Measurements from ENCODE around the gene VMA21. TPM values are rescaled to one million over a fixed set of nuclear protein-coding genes. Genes with fewer than 3 reads are reported as not detected.

The VMA21 gene
- total RNA-seq, 1 donor from 2014 or later: 21.6 TPM

DNA sequence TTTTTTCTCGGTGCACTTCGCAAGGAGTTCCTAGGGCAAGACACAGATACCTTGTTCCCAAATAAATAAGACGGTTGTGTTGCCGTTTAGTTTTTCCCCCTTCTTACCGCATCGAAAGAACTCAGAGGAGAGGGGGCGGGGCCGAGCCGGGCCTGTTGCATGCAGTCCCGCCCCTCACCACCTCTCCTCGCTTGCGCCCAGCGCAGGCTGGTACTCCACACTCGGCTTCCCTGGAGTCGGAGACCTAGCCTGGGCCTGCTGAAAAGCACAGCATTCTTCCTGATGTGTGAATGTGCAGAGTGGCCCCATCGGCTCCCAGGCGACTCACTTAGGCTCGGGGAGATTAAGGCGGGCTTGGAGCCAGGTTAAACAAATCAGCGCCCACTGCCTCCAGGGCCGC is 26.1 kb upstream of the VMA21 start:
- no peak for TF ChIP-seq POLR2A (IDR thresholded peaks at IDR 0.05)
- TF ChIP-seq CTCF (IDR thresholded peaks at IDR 0.05): no peak
- no peak for TF ChIP-seq POLR2AphosphoS5 (IDR thresholded peaks at IDR 0.05; ENCODE audit: insufficient read depth in 1 of 2, low read depth in 1 of 2)
- Histone ChIP-seq H3K4me1 (no peaks in the 10 kb centered on the region), H3K27ac (no peak overlapping the region), H3K27me3 (no peaks in the 10 kb centered on the region), H3K9me3 (no peaks in the 10 kb centered on the region), H3K36me3 (no peaks in the 10 kb centered on the region), H3K4me3 (no peak overlapping the region)
- no peak for DNase-seq (ENCODE audit: extremely low spot score in 2 of 2)
- intact Hi-C loops (cut with DNase I): no loop called here

DNA sequence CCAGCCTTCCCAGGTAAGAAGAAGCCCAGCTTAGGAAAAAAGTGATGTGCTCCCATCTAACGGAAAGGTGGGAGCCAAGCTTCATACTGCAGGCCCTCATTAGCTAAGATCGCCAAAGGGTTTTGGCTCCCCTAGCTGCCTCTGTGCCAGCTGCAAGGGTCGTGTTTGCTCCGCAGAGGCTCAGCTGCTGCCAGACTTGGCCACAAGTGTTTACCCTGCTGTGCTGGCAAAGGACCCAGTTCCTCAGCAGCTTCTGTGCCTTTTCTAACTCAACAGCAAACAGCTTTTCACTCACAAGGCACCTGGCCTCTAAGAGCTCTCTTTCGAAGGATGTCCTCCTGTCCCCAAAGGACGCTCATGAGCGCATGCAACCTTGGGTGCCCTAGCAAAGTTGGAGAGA is 12.2 kb upstream of the VMA21 start:
- Histone ChIP-seq H3K27me3 (no peaks in the 10 kb centered on the region), H3K4me3 (no peak overlapping the region), H3K27ac (no peak overlapping the region), H3K36me3 (no peaks in the 10 kb centered on the region), H3K9me3 (no peaks in the 10 kb centered on the region), H3K4me1 (no peaks in the 10 kb centered on the region)
- DNase-seq (ENCODE audit: extremely low spot score in 2 of 2): no peak
- no peak for TF ChIP-seq POLR2AphosphoS5 (IDR thresholded peaks at IDR 0.05; ENCODE audit: insufficient read depth in 1 of 2, low read depth in 1 of 2)
- no peak for TF ChIP-seq POLR2A (IDR thresholded peaks at IDR 0.05)
- no peak for TF ChIP-seq CTCF (IDR thresholded peaks at IDR 0.05)
- intact Hi-C loops (cut with DNase I): no loop called here

- no peak for TF ChIP-seq POLR2AphosphoS5 (IDR thresholded peaks at IDR 0.05; ENCODE audit: insufficient read depth in 1 of 2, low read depth in 1 of 2)
- TF ChIP-seq POLR2A (IDR thresholded peaks at IDR 0.05): no peak
- TF ChIP-seq CTCF (IDR thresholded peaks at IDR 0.05): no peak
- Histone ChIP-seq H3K27me3 (no peaks in the 10 kb centered on the region), H3K4me3 (no peak overlapping the region), H3K36me3 (no peaks in the 10 kb centered on the region), H3K4me1 (no peaks in the 10 kb centered on the region), H3K9me3 (no peaks in the 10 kb centered on the region), H3K27ac (no peak overlapping the region)
- DNase-seq (ENCODE audit: extremely low spot score in 2 of 2): no peak
- intact Hi-C loops (cut with DNase I): no loop called here
Measured at GRCh38 chrX:151386838-151387459, 10.1 kb upstream of the VMA21 start.

DNA sequence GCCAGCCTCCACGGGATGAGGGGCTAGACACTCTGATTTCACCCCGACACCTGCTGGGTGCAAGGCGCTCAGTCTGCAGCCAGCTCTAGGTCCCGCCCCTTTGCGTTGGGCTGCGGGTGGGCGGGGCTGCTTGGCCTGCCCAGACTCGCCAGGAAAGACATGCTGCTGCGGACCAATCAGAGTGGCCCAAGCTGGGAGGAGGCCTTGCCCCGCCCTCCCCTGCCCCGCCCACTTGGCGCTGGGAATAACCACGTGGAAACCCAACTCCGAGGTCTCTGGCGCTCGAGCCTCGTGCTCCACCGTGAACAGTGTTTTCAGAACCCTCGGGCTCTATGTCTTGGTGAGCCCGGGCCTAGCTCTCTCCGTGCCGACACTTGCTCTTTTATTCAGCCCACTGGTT is 5.3 kb upstream of the VMA21 start:
- H3K36me3 ChIP-seq: no peaks in the 10 kb centered on the region
- H3K4me3 ChIP-seq: no peak overlapping the region
- intact Hi-C loops (cut with DNase I): no loop called here
- H3K27me3 ChIP-seq: no peaks in the 10 kb centered on the region
- TF ChIP-seq CTCF (IDR thresholded peaks at IDR 0.05): no peak
- H3K9me3 ChIP-seq: no peaks in the 10 kb centered on the region
- no peak overlapping the region for H3K27ac ChIP-seq
- peaks cover 10% of the 10 kb centered on the region for H3K4me1 ChIP-seq
- no peak for DNase-seq (ENCODE audit: extremely low spot score in 2 of 2)

DNA sequence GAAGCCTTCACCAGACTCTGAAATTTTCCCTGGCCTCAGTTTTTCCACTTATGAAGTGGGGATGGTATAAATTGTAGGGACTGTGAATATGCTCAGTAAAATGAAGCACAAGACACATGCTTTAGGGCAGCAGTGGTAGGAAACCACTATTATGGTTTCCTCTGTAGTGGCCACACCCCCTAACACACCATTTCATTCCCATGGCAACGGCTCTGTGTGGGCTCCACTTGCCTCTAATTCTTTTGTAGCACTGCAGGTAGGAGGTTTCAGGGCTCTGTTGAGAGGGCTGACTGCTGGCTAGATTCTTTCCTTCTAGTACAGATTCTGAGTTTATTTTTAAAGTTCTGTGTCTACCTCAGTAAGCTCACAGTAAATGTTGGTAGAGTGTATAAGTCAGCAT is 3.5 kb upstream of the VMA21 start:
- Histone ChIP-seq H3K9me3 (no peaks in the 10 kb centered on the region), H3K27me3 (no peaks in the 10 kb centered on the region), H3K4me1 (peaks cover 11% of the 10 kb centered on the region), H3K36me3 (no peaks in the 10 kb centered on the region), H3K27ac (no peak overlapping the region), H3K4me3 (no peak overlapping the region)
- intact Hi-C loops (cut with DNase I): no loop called here
- no peak for DNase-seq (ENCODE audit: extremely low spot score in 2 of 2)
- no peak for TF ChIP-seq CTCF (IDR thresholded peaks at IDR 0.05)
- no peak for TF ChIP-seq POLR2AphosphoS5 (IDR thresholded peaks at IDR 0.05; ENCODE audit: insufficient read depth in 1 of 2, low read depth in 1 of 2)
- TF ChIP-seq POLR2A (IDR thresholded peaks at IDR 0.05): no peak

Measured in vagina (tissue), 2 donors.